ENCODE results near the gene HOXC9. TPM values are rescaled to one million over a fixed set of nuclear protein-coding genes. Genes with fewer than 3 reads are reported as not detected.
"Not testable (repeated sequence)": the region's sequence is repeated elsewhere in the genome, so short reads cannot be mapped to it uniquely, and the experiment has no call there.

HOXC9 gene
- total RNA-seq, 1 experiment from 2014 or later = not detected

DNA sequence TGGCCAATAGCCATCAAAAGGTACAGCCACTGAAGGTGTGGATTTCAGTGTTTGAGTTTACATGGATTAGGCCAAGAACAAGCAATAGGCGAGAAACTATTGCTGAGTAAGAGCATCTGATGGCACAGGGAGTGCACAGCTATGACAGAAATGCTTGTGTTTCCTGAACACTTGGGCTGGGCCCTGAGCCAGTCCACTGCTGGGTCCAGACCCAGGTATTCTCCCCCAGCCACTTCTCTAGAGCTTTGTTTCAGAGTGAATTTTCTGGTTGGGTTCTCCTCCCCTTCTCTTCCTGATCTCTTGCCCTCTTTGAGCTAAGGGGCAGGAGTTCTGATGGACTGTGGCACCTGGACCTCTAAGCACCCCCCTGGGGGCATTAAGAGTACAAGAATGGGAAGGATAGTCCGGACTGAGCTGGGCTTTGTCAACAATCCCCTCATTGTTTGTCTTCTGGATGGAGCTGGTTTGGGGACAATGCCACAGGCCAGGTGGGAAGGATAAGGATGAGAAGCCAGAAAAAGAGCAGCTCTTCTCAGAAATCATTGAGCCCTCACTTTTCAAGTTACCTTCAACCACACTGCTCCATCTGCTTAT is 41.2 kb downstream of the HOXC9 start:
- Histone ChIP-seq H3K9me3 (ENCODE audit: control insufficient read depth, low read depth, low read length) (no peaks in the 10 kb centered on the region), H3K4me2 (ENCODE audit: insufficient read depth, insufficient read length, low read length) (no peak overlapping the region), H3K9ac (ENCODE audit: extremely low read depth, insufficient read length, low read length) (no peak overlapping the region), H3K4ac (ENCODE audit: low read depth, low read length) (no peak overlapping the region), H3K79me1 (ENCODE audit: insufficient read depth, low read depth, low read length, poor library complexity, severe bottlenecking) (no peaks in the 10 kb centered on the region), H3K56ac (ENCODE audit: insufficient read length, low read depth, low read length) (no peak overlapping the region), H3K23ac (ENCODE audit: insufficient read length, low read depth, low read length) (no peak overlapping the region), H3K14ac (ENCODE audit: insufficient read depth, low read length) (no peak overlapping the region), H2AFZ (ENCODE audit: low read length) (no peak overlapping the region), H2BK5ac (ENCODE audit: insufficient read length, low read length) (no peak overlapping the region), H3T11ph (ENCODE audit: low read length) (no peak overlapping the region), H4K5ac (ENCODE audit: insufficient read length, low read depth, low read length) (no peak overlapping the region), H2AK5ac (ENCODE audit: insufficient read length, low read length) (no peak overlapping the region), H2BK12ac (ENCODE audit: insufficient read length, low read depth, low read length) (no peak overlapping the region), H3K18ac (ENCODE audit: insufficient read length, low read depth, low read length) (no peak overlapping the region), H3K23me2 (ENCODE audit: insufficient read length, low read depth, low read length, poor library complexity, severe bottlenecking) (no peaks in the 10 kb centered on the region), H3K79me2 (ENCODE audit: insufficient read depth, low read length) (no peaks in the 10 kb centered on the region), H2BK120ac (ENCODE audit: low read depth, low read length, poor library complexity, severe bottlenecking) (no peak overlapping the region), H3K27ac (ENCODE audit: insufficient read length, low read depth, low read length) (no peak overlapping the region), H4K91ac (ENCODE audit: insufficient read length, low read depth, low read length) (no peak overlapping the region), H4K20me1 (ENCODE audit: control insufficient read depth, insufficient read depth, insufficient read length) (no peaks in the 10 kb centered on the region), H2BK15ac (ENCODE audit: low read depth, low read length) (no peak overlapping the region), H4K8ac (replicated peaks; ENCODE audit: insufficient read length, low read depth, low read length) (no peak overlapping the region), H2BK20ac (ENCODE audit: low read depth, low read length, poor library complexity, severe bottlenecking) (no peak overlapping the region), H3K27me3 (ENCODE audit: insufficient read depth, low read length) (peaks cover 100% of the 10 kb centered on the region), H3K4me1 (ENCODE audit: insufficient read depth, low read length) (no peaks in the 10 kb centered on the region)
- peaks cover 0 to 6% of the 10 kb centered on the region in 2 experiments; a peak in 2 of 4 replicates for H3K4me1 Mint-ChIP-seq
- peaks cover 0 to 1% (median 0%) of the 10 kb centered on the region in 3 experiments; a peak in 1 of 7 replicates for H3K36me3 Mint-ChIP-seq (ENCODE audit: insufficient read depth in 1 of 3, low read depth in 3 of 3)
- no CpG with 5 or more reads among the region's 2 CpGs for WGBS (ENCODE audit: extremely low coverage, insufficient read length, low lambda C conversion rate)
- DNase-seq = no peak
- TF ChIP-seq, protein P1, sequence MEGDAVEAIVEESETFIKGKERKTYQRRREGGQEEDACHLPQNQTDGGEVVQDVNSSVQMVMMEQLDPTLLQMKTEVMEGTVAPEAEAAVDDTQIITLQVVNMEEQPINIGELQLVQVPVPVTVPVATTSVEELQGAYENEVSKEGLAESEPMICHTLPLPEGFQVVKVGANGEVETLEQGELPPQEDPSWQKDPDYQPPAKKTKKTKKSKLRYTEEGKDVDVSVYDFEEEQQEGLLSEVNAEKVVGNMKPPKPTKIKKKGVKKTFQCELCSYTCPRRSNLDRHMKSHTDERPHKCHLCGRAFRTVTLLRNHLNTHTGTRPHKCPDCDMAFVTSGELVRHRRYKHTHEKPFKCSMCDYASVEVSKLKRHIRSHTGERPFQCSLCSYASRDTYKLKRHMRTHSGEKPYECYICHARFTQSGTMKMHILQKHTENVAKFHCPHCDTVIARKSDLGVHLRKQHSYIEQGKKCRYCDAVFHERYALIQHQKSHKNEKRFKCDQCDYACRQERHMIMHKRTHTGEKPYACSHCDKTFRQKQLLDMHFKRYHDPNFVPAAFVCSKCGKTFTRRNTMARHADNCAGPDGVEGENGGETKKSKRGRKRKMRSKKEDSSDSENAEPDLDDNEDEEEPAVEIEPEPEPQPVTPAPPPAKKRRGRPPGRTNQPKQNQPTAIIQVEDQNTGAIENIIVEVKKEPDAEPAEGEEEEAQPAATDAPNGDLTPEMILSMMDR (conservative IDR thresholded peaks at IDR 0.05) = no peak
- no peak overlapping the region for H3K27ac Mint-ChIP-seq
- H3K27me3 Mint-ChIP-seq (ENCODE audit: low read depth) = peaks cover 100% of the 10 kb centered on the region
- H3K9me3 Mint-ChIP-seq = peaks cover 7 to 8% of the 10 kb centered on the region in 2 experiments; a peak in 4 of 5 replicates
- no peak overlapping the region for H3K4me3 Mint-ChIP-seq

DNA sequence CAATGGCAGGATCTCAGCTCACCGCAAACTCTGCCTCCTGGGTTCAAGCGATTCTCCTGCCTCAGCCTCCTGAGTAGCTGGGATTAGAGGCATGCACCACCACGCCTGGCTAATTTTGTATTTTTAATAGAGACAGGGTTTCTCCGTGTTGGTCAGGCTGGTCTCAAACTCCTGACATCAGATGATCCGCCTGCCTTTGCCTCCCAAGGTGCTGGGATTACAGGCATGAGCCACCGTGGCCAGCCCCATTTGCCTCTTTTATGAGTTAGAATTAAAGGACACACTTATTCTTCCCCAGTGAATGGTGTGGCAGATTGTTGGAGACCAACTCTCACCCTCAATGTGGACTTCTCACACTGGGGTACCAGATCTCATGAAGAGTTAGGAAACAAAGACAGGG is 42.1 kb downstream of the HOXC9 start:
- DNase-seq; H2BK12ac ChIP-seq (ENCODE audit: insufficient read length, low read depth, low read length); H3K79me2 ChIP-seq (ENCODE audit: insufficient read depth, low read length); H3K36me3 Mint-ChIP-seq (ENCODE audit: insufficient read depth in 1 of 3, low read depth in 3 of 3); H3K9me3 ChIP-seq (ENCODE audit: control insufficient read depth, low read depth, low read length); H4K8ac ChIP-seq (replicated peaks; ENCODE audit: insufficient read length, low read depth, low read length); H4K5ac ChIP-seq (ENCODE audit: insufficient read length, low read depth, low read length); H3K4me1 Mint-ChIP-seq; H3T11ph ChIP-seq (ENCODE audit: low read length); H2BK15ac ChIP-seq (ENCODE audit: low read depth, low read length); H3K56ac ChIP-seq (ENCODE audit: insufficient read length, low read depth, low read length); H3K27ac ChIP-seq (ENCODE audit: insufficient read length, low read depth, low read length); H3K23me2 ChIP-seq (ENCODE audit: insufficient read length, low read depth, low read length, poor library complexity, severe bottlenecking); H3K4me2 ChIP-seq (ENCODE audit: insufficient read depth, insufficient read length, low read length); H2AK5ac ChIP-seq (ENCODE audit: insufficient read length, low read length); H2BK5ac ChIP-seq (ENCODE audit: insufficient read length, low read length); H3K23ac ChIP-seq (ENCODE audit: insufficient read length, low read depth, low read length); H3K14ac ChIP-seq (ENCODE audit: insufficient read depth, low read length); H3K9ac ChIP-seq (ENCODE audit: extremely low read depth, insufficient read length, low read length); H4K91ac ChIP-seq (ENCODE audit: insufficient read length, low read depth, low read length); H3K4ac ChIP-seq (ENCODE audit: low read depth, low read length); H3K18ac ChIP-seq (ENCODE audit: insufficient read length, low read depth, low read length); H3K9me3 Mint-ChIP-seq; H2BK20ac ChIP-seq (ENCODE audit: low read depth, low read length, poor library complexity, severe bottlenecking); H4K20me1 ChIP-seq (ENCODE audit: control insufficient read depth, insufficient read depth, insufficient read length); H2AFZ ChIP-seq (ENCODE audit: low read length); H3K27ac Mint-ChIP-seq; H3K4me3 Mint-ChIP-seq; H3K4me1 ChIP-seq (ENCODE audit: insufficient read depth, low read length); H3K79me1 ChIP-seq (ENCODE audit: insufficient read depth, low read depth, low read length, poor library complexity, severe bottlenecking); H2BK120ac ChIP-seq (ENCODE audit: low read depth, low read length, poor library complexity, severe bottlenecking): not testable (repeated sequence)
- no CpG with 5 or more reads among the region's 6 CpGs for WGBS (ENCODE audit: extremely low coverage, insufficient read length, low lambda C conversion rate)
- H3K27me3 Mint-ChIP-seq (ENCODE audit: low read depth) = peaks cover 100% of the 10 kb centered on the region
- H3K27me3 ChIP-seq (ENCODE audit: insufficient read depth, low read length) = peaks cover 100% of the 10 kb centered on the region
